Activated effector memory CD4-positive, alpha-beta T cell treated with Interleukin-2 at 50 U/mL for 16 hours (primary cell): ENCODE results near the gene NT5C.
"Not testable (repeated sequence)": the region's sequence is repeated elsewhere in the genome, so short reads cannot be mapped to it uniquely, and the experiment has no call there.

Experiments
- DNase-seq: peaks from one replicate; pipeline ENCODE4 v3.0.0-alpha.2; 2020

The NT5C gene

DNA sequence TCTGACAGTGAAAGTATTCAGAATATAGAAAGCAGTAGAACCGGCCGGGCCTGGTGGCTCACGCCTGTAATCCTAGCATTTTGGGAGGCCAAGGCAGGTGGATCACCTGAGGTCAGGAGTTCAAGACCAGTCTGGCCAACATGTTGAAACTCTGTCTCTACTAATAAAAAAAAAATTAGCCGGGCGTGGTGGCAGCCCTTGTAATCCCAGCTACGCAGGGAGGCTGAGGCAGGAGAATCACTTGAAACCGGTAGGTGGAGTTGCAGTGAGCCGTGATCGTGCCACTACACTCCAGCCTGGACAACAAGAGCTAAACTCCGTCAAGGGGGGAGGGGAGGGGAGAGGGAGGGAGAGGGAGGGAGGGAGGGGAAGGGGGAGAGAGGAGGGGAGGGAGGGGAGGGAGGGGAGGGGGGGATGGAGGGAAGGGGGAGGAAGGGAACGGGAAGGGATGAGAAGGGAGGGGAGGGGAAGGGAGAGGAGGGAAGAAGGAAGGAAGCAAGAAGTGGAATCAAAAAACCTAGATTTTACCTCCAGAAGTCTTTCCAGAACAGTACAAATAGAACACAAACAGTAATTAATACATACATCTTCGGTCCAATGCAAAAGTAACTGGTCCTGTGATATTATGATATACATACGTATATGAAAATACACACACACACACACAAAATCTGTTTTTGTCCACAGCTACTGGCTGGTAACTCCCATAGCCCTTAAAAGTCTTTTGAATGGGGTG lies 10.9 kb upstream of the NT5C start:
- DNase-seq, result no peak

GRCh38 chr17:75138519-75138918 lies 7.0 kb upstream of the NT5C start:
- no peak for DNase-seq

GRCh38 chr17:75137762-75138161 lies 6.2 kb upstream of the NT5C start:
- not testable (repeated sequence) for DNase-seq

- no peak for DNase-seq
These were observed 4.4 kb upstream of the NT5C start for GRCh38 chr17:75135946-75136345.

DNA sequence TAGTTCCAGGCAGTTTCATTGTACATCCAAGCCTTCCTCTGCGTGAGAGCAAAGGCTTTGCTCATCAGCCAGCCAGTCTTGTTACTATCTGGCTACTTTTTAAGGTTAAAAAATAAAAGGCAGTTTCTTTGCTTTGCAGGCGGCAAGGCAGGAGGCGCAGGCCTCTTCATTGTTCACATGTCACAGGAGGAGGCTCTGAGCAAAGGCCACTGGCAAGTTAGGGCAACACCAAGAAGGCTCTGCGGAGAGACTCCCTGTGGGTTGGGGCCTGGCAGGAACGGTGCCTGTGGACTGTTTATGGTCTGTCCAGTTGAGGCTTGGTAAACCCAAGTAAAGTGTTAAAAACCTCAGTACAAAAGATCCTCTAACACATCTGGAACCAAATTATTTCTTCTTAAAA lies 3.9 kb upstream of the NT5C start:
- no peak for DNase-seq

GRCh38 chr17:75133607-75134347 lies 2.2 kb upstream of the NT5C start:
- DNase-seq, result not testable (repeated sequence)

GRCh38 chr17:75133001-75133400 lies 1.5 kb upstream of the NT5C start:
- DNase-seq, result no peak

GRCh38 chr17:75132018-75133000 lies 767 bp upstream of the NT5C start:
- not testable (repeated sequence) for DNase-seq

GRCh38 chr17:75130632-75131277 lies 787 bp downstream of the NT5C start:
- DNase-seq, result peak; percentile 30

DNA sequence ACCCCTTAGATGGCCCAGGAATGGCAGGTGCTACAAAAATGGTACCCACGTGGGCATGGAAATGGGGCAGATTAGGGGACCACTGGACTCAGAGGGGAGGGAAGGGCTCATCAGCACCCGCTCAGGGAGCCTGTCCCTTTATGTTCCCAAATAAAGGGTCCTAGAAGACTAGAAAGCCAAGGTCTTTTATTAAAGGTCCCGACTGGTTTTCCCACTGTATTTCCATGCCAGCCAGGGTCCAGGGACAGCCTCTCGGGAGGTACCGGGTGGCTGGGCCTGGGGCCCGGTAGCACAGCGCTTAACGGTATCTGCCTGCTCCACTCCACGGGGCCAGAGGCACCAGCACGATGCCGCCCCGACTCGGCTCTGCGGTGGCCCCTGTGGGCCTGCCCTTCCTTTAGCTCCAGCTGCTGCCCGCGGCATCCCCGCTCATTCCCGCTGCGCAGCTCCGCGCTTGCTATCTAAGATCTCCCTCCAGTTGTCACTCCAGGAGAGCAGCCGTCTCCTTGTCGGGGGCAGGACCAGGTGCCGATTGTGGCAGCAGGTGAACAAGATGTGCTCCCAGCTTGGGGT lies 1.4 kb downstream of the NT5C start:
- no peak for DNase-seq

GRCh38 chr17:75129576-75129975 lies 2.0 kb downstream of the NT5C start:
- no peak for DNase-seq

- no peak for DNase-seq
These were observed 2.6 kb downstream of the NT5C start for GRCh38 chr17:75128694-75129505.

- DNase-seq, result not testable (repeated sequence)
These were observed 3.6 kb downstream of the NT5C start for GRCh38 chr17:75127936-75128335.

DNA sequence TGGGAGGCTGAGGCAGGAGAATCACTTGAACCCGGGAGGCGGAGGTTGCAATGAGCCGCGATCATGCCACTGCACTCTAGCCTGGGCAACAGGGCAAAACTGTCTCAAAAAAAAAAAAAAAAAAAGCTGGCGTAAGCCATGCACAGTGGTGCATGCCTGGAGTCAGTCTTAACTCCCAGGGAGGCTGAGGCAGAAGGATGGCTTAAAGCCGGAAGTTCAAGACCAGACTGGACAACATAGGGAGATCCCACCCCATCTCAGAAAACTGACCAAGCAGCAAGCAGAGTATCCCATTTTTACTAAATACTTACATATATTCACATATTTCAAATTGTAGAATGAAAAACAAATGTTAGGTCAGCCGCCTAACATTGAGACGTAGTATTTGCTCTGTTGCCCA lies 4.6 kb downstream of the NT5C start:
- DNase-seq, result no peak

- DNase-seq, result no peak
These were observed 5.6 kb downstream of the NT5C start for GRCh38 chr17:75125984-75126383.

- no peak for DNase-seq
These were observed 6.8 kb downstream of the NT5C start for GRCh38 chr17:75124819-75125162.

GRCh38 chr17:75124041-75124818 lies 7.3 kb downstream of the NT5C start:
- DNase-seq, result peak; percentile 71

DNA sequence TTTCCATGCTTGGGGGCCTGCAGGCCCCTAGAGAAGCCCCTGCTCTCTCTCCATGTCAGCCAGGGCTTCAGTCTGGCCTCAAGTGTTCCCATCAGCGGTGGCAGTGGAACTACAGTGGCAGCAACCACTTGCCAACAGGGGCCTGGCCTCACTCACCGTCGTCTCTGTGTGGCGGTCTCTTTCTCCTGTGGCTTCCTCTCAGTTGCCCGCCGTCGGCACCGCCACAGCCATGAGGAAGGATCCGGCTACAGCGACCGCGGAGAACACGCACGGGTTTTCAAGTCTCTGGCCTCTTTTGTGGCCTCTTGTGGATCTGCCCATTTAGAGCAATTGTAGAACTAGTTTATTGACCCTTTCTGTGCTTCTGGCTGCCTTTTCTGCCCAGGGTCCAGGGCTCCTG lies 13.2 kb downstream of the NT5C start:
- DNase-seq, result no peak

- DNase-seq, result no peak
These were observed 14.8 kb downstream of the NT5C start for GRCh38 chr17:75116737-75117136.

DNA sequence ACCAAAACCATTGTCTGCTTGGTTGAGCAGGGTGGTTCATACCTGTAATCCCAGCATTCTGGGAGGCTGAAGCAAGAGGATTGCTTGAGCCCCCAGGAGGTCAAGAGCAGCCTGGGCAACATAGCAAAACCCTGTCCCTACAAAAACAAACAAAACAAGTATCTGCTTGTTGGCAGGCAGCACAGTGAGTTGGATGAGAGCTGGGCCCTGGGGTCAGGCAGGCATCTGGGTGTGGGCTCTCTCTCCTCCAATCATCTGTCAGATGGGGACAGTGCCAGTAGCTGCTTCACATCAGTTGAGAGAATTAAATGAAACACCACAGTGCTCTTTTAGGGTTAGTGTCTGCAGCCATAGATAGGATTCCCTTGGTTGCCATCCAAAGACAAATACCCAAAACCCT lies 16.0 kb downstream of the NT5C start:
- DNase-seq, result no peak
